A549 (cell line): ENCODE data around the gene BCL2. TPM values are rescaled to one million over a fixed set of nuclear protein-coding genes. Genes with fewer than 3 reads are reported as not detected.

Experiments
- ATAC-seq, 2 experiments: fragments of 200-7000 bp in 1 of 2; fragments of >200 bp in 1 of 2; cut with Nextera tagmentation in 1 of 2; cut with Tn5 transposase in 1 of 2; 3 replicates each; pipeline versions ENCODE4 v1.8.0 to v1.9.1; 2018 to 2020; ENCODE audit warnings: mild to moderate bottlenecking in 1 of 2, moderate library complexity in 1 of 2
- CTCF ChIA-PET: fragments of 300-600 bp; sonication (Branson Sonifier 250); formaldehyde crosslinking; extraction: SDS; loops from one replicate; lab custom pipeline; 2021; ENCODE audit warnings: antibody characterized with exemption, inconsistent platforms; lab: Yijun Ruan, JAX
- POLR2A ChIA-PET: fragments of 350-600 bp; formaldehyde crosslinking; extraction: SDS; loops from one replicate; lab custom pipeline; 2021; ENCODE audit warnings: antibody characterized with exemption, inconsistent platforms; lab: Yijun Ruan, JAX
- DNase-seq, 2 experiments: peaks; one replicate each; pipeline versions ENCODE4 v3.0.0 to v3.0.0-alpha.2; 2011 to 2016; ENCODE audit warnings: low read depth in 1 of 2, low spot score in 1 of 2
- FAIRE-seq: peaks from 2 replicates; lab custom pipeline; 2011; peaks lifted over from hg19 to GRCh38; lab: Jason Lieb, UNC
- H3K27ac ChIP-seq, 2 experiments: fragments of >200 bp; sonication (Bioruptor Twin); formaldehyde crosslinking; 3 replicates each; pipeline ENCODE4 v1.5.1; 2016 to 2017
- H3K4me1 ChIP-seq: fragments of >200 bp; sonication (Bioruptor Twin); formaldehyde crosslinking; 3 replicates; pipeline ENCODE4 v1.6.1; 2016
- H3K4me2 ChIP-seq: fragments of >200 bp; sonication (Bioruptor Twin); formaldehyde crosslinking; 3 replicates; pipeline ENCODE4 v1.6.1; 2016
- H3K4me3 ChIP-seq: fragments of >200 bp; sonication (Bioruptor Twin); formaldehyde crosslinking; 3 replicates; pipeline ENCODE4 v1.5.1; 2016
- H3K9me3 ChIP-seq: fragments of >200 bp; sonication (Bioruptor Twin); formaldehyde crosslinking; 3 replicates; pipeline ENCODE4 v1.6.1; 2016
- BHLHE40 ChIP-seq: IDR thresholded peaks from 2 replicates; pipeline ENCODE4 v1.6.1; 2012; ENCODE audit warnings: low read depth, low read length, inconsistent platforms
- CBX8 ChIP-seq: fragments of 200-600 bp; sonication (generic); IDR thresholded peaks from 2 replicates; pipeline ENCODE4 v1.6.1; 2016
- CEBPB ChIP-seq, 2 experiments: fragments of >200 bp in 1 of 2; sonication (Bioruptor Twin) in 1 of 2; formaldehyde crosslinking in 1 of 2; IDR thresholded peaks; 2 replicates each; pipeline ENCODE4 v1.6.1; 2012 to 2016
- EP300 ChIP-seq, 2 experiments: fragments of >200 bp; sonication (Bioruptor Twin); formaldehyde crosslinking; IDR thresholded peaks; 2 replicates in 1 of 2; 3 replicates in 1 of 2; pipeline ENCODE4 v1.6.1; 2016 to 2017
- ESRRA ChIP-seq: fragments of 150-350 bp; IDR thresholded peaks from 2 replicates; pipeline ENCODE4 v1.6.1; 2014; ENCODE audit warnings: mild to moderate bottlenecking, low read length, borderline replicate concordance
- FOXS1 ChIP-seq: fragments of 250-450 bp; sonication (Bioruptor Pico); IDR thresholded peaks from 2 replicates; pipeline ENCODE4 v1.5.0; 2020; ENCODE audit warnings: mild to moderate bottlenecking, moderate library complexity
- HDAC2 ChIP-seq: fragments of 200-600 bp; sonication (generic); IDR thresholded peaks from 2 replicates; pipeline ENCODE4 v1.6.1; 2016
- HOXA7 ChIP-seq: fragments of 250-450 bp; sonication (Bioruptor Pico); IDR thresholded peaks from 2 replicates; pipeline ENCODE4 v1.5.0; 2020; ENCODE audit warnings: mild to moderate bottlenecking, moderate library complexity
- HOXB13 ChIP-seq: fragments of 250-450 bp; sonication (Bioruptor Pico); IDR thresholded peaks from 2 replicates; pipeline ENCODE4 v1.5.0; 2020; ENCODE audit warnings: low read depth, mild to moderate bottlenecking, moderate library complexity
- HOXB5 ChIP-seq: fragments of 250-450 bp; sonication (Bioruptor Pico); IDR thresholded peaks from 2 replicates; pipeline ENCODE4 v1.5.0; 2020; ENCODE audit warnings: mild to moderate bottlenecking, moderate library complexity
- JUNB ChIP-seq: fragments of >200 bp; sonication (Bioruptor Twin); formaldehyde crosslinking; IDR thresholded peaks from 2 replicates; pipeline ENCODE4 v1.6.1; 2016
- MAFK ChIP-seq: fragments of 450-650 bp; IDR thresholded peaks from 2 replicates; pipeline ENCODE4 v1.6.1; 2014; ENCODE audit not compliant: partially characterized antibody
- NFE2L2 ChIP-seq: fragments of 150-350 bp; conservative IDR thresholded peaks from 2 replicates; pipeline ENCODE4 v1.6.1; 2014; ENCODE audit warnings: low read length
- NR3C1 ChIP-seq: fragments of >200 bp; sonication (Bioruptor Twin); formaldehyde crosslinking; IDR thresholded peaks from 3 replicates; pipeline ENCODE4 v1.6.1; 2017
- PHF8 ChIP-seq: fragments of 200-600 bp; sonication (generic); IDR thresholded peaks from 2 replicates; pipeline ENCODE4 v1.6.1; 2016; ENCODE audit warnings: low read depth, mild to moderate bottlenecking, antibody characterized with exemption, moderate library complexity, borderline replicate concordance
- POLR2A ChIP-seq: IDR thresholded peaks from 2 replicates; pipeline ENCODE4 v1.6.1; 2012; ENCODE audit warnings: mild to moderate bottlenecking, low read length
- POLR2AphosphoS2 ChIP-seq: conservative IDR thresholded peaks from 2 replicates; pipeline ENCODE4 v1.6.1; 2012; ENCODE audit warnings: low read length, improper control_type of control experiment, inconsistent platforms
- RAD21 ChIP-seq, 2 experiments: fragments of >200 bp in 1 of 2; sonication (Bioruptor Twin) in 1 of 2; formaldehyde crosslinking in 1 of 2; IDR thresholded peaks in 1 of 2; conservative IDR thresholded peaks in 1 of 2; 2 replicates in 1 of 2; 3 replicates in 1 of 2; pipeline ENCODE4 v1.6.1; 2012 to 2018; ENCODE audit warnings: inconsistent platforms in 1 of 2
- RFX5 ChIP-seq: fragments of 450-650 bp; IDR thresholded peaks from 2 replicates; pipeline ENCODE4 v1.7.1; 2014; ENCODE audit warnings: antibody characterized with exemption, mild to moderate bottlenecking, moderate library complexity
- SREBF2 ChIP-seq: fragments of 450-650 bp; IDR thresholded peaks from 2 replicates; pipeline ENCODE4 v1.6.1; 2014; ENCODE audit warnings: mild to moderate bottlenecking, moderate library complexity
- TP53 ChIP-seq: fragments of 250-450 bp; sonication (Bioruptor Pico); IDR thresholded peaks from 2 replicates; pipeline ENCODE4 v1.5.0; 2021; ENCODE audit warnings: mild to moderate bottlenecking, moderate library complexity
- ZFP36 ChIP-seq: fragments of 450-650 bp; IDR thresholded peaks from 2 replicates; pipeline ENCODE4 v1.6.1; 2014; ENCODE audit warnings: borderline replicate concordance; ENCODE audit not compliant: partially characterized antibody
- WGBS: methylation state at CpG from one replicate; pipeline ENCODE4 v1.1.6; 2017; ENCODE audit errors: missing lambda C conversion rate; 5-methylcytosine and 5-hydroxymethylcytosine counted together
- polyA plus RNA-seq, 4 experiments: library from polyadenylated mRNA; depleted of rRNA in 3 of 4; stranded (reverse); fragments of >200 nt; fragmentation: RNase III in 1 of 4; extraction: RNeasy Plus Mini Kit Qiagen cat#74134 plus additional on column Dnase treatment in 1 of 4; gene quantifications; 2 replicates in 3 of 4; 3 replicates in 1 of 4; pipeline ENCODE4 v1.2.3, GENCODE V29; 2011 to 2017
- TF ChIP-seq, protein P1 (sequence below): IDR thresholded peaks from 2 replicates; pipeline ENCODE4 v1.6.1; 2012
- TF ChIP-seq, protein P2 (sequence below): fragments of >200 bp; sonication (Bioruptor Twin); formaldehyde crosslinking; IDR thresholded peaks from 3 replicates; pipeline ENCODE4 v1.5.1; 2016
- TF ChIP-seq, protein P3 (sequence below): fragments of 250-450 bp; sonication (Bioruptor Pico); IDR thresholded peaks from 2 replicates; pipeline ENCODE4 v1.5.0; 2020; ENCODE audit warnings: low read depth, mild to moderate bottlenecking, moderate library complexity

Gene BCL2
- polyA plus RNA-seq, 2 of the 4 experiments (the other 2 are of a cell fraction), result 0.50 to 0.61 TPM

DNA sequence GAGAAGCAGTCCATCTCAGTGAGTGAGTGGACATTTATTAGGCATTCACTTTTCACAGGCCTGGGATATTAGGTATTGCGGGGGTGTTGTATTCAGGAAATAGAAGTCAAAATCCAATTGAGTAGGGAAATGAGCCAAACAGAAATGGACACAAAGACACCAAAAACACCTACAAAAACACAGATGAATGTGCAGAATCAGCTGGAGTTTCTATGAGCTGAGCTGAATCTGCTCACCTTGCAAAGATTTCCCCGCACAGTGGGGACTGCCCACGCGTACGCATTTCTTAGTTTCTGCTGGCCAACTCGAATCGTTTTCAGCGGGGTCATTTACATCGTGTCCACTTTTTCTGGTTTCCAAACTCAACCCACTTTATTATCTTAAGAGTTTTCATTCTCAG, 160.0 kb downstream of the BCL2 start:
- Histone ChIP-seq H3K4me3 (no peak overlapping the region), H3K27ac (no peak overlapping the region), H3K4me1 (peaks cover 14% of the 10 kb centered on the region; the same call in 2 of the 3 replicates), H3K9me3 (no peaks in the 10 kb centered on the region), H3K4me2 (no peak overlapping the region)
- CTCF ChIA-PET, result no interaction called here
- 83% methylated on average over 9 of the region's 9 CpGs for WGBS
- POLR2A ChIA-PET, result no interaction called here
- DNase-seq, result no peak
- FAIRE-seq, result no peak
- no peak for ATAC-seq
- TF ChIP-seq JUNB (no peak), NR3C1 (no peak), HDAC2 (no peak), FOXS1 (no peak), TP53 (no peak), NFE2L2 (no peak), PHF8 (no peak), MAFK (no peak), ESRRA (no peak), HOXA7 (no peak), POLR2A (no peak), POLR2AphosphoS2 (no peak), RAD21 (conservative IDR thresholded peaks at IDR 0.05 in 1 of 2, IDR thresholded peaks at IDR 0.05 in 1 of 2) (no peak), CEBPB (IDR thresholded peaks at IDR 0.05) (no peak)
- TF ChIP-seq, protein P1, sequence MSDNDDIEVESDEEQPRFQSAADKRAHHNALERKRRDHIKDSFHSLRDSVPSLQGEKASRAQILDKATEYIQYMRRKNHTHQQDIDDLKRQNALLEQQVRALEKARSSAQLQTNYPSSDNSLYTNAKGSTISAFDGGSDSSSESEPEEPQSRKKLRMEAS, result no peak
- TF ChIP-seq, protein P2, sequence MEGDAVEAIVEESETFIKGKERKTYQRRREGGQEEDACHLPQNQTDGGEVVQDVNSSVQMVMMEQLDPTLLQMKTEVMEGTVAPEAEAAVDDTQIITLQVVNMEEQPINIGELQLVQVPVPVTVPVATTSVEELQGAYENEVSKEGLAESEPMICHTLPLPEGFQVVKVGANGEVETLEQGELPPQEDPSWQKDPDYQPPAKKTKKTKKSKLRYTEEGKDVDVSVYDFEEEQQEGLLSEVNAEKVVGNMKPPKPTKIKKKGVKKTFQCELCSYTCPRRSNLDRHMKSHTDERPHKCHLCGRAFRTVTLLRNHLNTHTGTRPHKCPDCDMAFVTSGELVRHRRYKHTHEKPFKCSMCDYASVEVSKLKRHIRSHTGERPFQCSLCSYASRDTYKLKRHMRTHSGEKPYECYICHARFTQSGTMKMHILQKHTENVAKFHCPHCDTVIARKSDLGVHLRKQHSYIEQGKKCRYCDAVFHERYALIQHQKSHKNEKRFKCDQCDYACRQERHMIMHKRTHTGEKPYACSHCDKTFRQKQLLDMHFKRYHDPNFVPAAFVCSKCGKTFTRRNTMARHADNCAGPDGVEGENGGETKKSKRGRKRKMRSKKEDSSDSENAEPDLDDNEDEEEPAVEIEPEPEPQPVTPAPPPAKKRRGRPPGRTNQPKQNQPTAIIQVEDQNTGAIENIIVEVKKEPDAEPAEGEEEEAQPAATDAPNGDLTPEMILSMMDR, result no peak

DNA sequence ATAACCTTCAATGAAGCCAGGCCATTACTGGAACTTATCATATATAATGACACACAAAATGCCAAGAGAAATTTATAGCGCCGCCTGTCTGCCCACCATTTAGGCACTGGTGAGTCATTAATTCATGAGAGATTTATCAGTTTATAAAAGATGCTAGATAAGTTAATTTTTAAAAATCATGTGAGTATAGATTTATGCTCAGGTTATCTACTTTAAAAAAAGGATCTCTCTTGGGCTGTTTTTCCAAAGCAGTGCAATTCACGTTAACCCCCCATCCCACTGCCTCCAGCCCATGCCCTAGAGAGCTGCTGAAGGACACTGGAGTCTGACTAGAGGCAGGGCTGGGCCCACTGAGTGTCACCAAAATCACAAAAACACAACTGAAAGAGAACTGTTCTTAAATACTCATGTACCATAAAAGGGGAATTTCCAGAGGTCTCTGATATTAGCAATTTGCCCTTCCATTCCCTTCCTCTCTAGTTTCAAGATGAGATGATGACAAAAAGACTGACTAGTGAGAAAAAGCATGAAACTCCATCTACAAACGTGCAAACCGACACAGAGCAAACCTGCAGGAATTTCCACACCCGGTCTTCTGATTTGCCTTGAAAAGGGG, 160.8 kb downstream of the BCL2 start:
- Histone ChIP-seq H3K4me2 (no peak overlapping the region), H3K27ac (no peak overlapping the region), H3K9me3 (no peaks in the 10 kb centered on the region)
- ATAC-seq, result no peak
- ChIA-PET CTCF (no interaction called here), POLR2A (no interaction called here)
- no peak for FAIRE-seq
- no peak for DNase-seq
- TF ChIP-seq FOXS1, result no peak
- TF ChIP-seq EP300 (IDR thresholded peaks at IDR 0.05), result no peak
- no peak for TF ChIP-seq HOXB13 (CRISPR knock-in tag)
- no peak for TF ChIP-seq ZFP36
- no peak for TF ChIP-seq HDAC2
- no peak for TF ChIP-seq HOXA7
- TF ChIP-seq HOXB5 (CRISPR knock-in tag), result no peak
- no peak for TF ChIP-seq CBX8
- TF ChIP-seq SREBF2, result no peak
- TF ChIP-seq BHLHE40, result no peak
- TF ChIP-seq, protein P3, sequence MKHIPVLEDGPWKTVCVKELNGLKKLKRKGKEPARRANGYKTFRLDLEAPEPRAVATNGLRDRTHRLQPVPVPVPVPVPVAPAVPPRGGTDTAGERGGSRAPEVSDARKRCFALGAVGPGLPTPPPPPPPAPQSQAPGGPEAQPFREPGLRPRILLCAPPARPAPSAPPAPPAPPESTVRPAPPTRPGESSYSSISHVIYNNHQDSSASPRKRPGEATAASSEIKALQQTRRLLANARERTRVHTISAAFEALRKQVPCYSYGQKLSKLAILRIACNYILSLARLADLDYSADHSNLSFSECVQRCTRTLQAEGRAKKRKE (CRISPR knock-in tag), result no peak
- no peak for TF ChIP-seq NR3C1
- no peak for TF ChIP-seq RFX5
- TF ChIP-seq POLR2AphosphoS2, result no peak
- TF ChIP-seq, all 56 proteins: peak for 0
- H3K4me3 ChIP-seq, result no peak overlapping the region
- WGBS, result 55% methylated on average over 6 of the region's 6 CpGs
- H3K4me1 ChIP-seq, result peaks cover 14% of the 10 kb centered on the region; the same call in 2 of the 3 replicates
